ENCODE measurements around the gene CYSTM1. TPM values are rescaled to one million over a fixed set of nuclear protein-coding genes. Genes with fewer than 3 reads are reported as not detected.

Gene CYSTM1
- total RNA-seq, 1 donor from 2014 or later = 28.1 TPM

DNA sequence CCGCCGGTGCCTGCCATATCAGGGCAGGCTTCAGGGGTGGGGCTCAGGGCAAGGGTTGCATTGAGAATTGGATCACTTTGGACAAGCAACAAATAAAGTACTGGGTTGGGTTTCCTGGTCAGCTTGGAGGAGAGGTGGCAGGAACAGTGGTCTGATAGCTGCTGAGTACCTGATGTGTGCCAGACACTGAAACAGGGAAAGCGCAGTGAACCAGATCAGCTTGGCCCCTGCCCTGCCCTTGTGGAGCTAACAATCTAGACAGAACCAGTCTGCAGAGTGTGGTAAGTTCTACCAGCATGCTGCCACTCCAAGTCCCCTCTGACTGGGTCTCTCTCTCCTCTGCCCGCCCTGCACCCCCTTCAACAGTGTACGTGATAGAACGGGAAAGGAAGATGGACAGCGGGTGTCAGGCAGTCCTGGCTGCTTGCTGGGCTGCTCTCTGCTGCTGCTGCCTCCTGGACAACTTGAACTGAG is 53.4 kb downstream of the CYSTM1 start:
- Mint-ChIP-seq H3K36me3 (ENCODE audit: insufficient read depth) (peaks cover 1% of the 10 kb centered on the region), H3K27me3 (no peaks in the 10 kb centered on the region), H3K9me3 (ENCODE audit: low read depth) (no peaks in the 10 kb centered on the region), H3K4me1 (ENCODE audit: low read depth) (no peaks in the 10 kb centered on the region), H3K4me3 (ENCODE audit: low read depth) (no peak overlapping the region), H3K27ac (no peak overlapping the region)
- no peak for TF ChIP-seq CTCF (IDR thresholded peaks at IDR 0.05; ENCODE audit: unreplicated experiment)
- no peak for DNase-seq (ENCODE audit: low spot score, unreplicated experiment)

- no peaks in the 10 kb centered on the region for H3K27me3 Mint-ChIP-seq
- no peak for DNase-seq (ENCODE audit: low spot score, unreplicated experiment)
- H3K27ac Mint-ChIP-seq = no peak overlapping the region
- no peaks in the 10 kb centered on the region for H3K9me3 Mint-ChIP-seq (ENCODE audit: low read depth)
- peaks cover 1% of the 10 kb centered on the region for H3K36me3 Mint-ChIP-seq (ENCODE audit: insufficient read depth)
- H3K4me1 Mint-ChIP-seq (ENCODE audit: low read depth) = no peaks in the 10 kb centered on the region
- no peak overlapping the region for H3K4me3 Mint-ChIP-seq (ENCODE audit: low read depth)
- no peak for TF ChIP-seq CTCF (IDR thresholded peaks at IDR 0.05; ENCODE audit: unreplicated experiment)
These were observed 55.4 kb downstream of the CYSTM1 start for GRCh38 chr5:140230373-140230772.

- no peaks in the 10 kb centered on the region for H3K9me3 Mint-ChIP-seq (ENCODE audit: low read depth)
- no peaks in the 10 kb centered on the region for H3K4me1 Mint-ChIP-seq (ENCODE audit: low read depth)
- peaks cover 1% of the 10 kb centered on the region for H3K36me3 Mint-ChIP-seq (ENCODE audit: insufficient read depth)
- H3K27me3 Mint-ChIP-seq = no peaks in the 10 kb centered on the region
- no peak overlapping the region for H3K4me3 Mint-ChIP-seq (ENCODE audit: low read depth)
- no peak overlapping the region for H3K27ac Mint-ChIP-seq
- no peak for DNase-seq (ENCODE audit: low spot score, unreplicated experiment)
- TF ChIP-seq CTCF (IDR thresholded peaks at IDR 0.05; ENCODE audit: unreplicated experiment) = no peak
These were observed 57.7 kb downstream of the CYSTM1 start for GRCh38 chr5:140232731-140233130.

- Mint-ChIP-seq H3K4me3 (ENCODE audit: low read depth) (no peak overlapping the region), H3K4me1 (ENCODE audit: low read depth) (no peaks in the 10 kb centered on the region), H3K27me3 (no peaks in the 10 kb centered on the region), H3K9me3 (ENCODE audit: low read depth) (no peaks in the 10 kb centered on the region), H3K27ac (no peak overlapping the region), H3K36me3 (ENCODE audit: insufficient read depth) (peaks cover 1% of the 10 kb centered on the region)
- no peak for DNase-seq (ENCODE audit: low spot score, unreplicated experiment)
- TF ChIP-seq CTCF (IDR thresholded peaks at IDR 0.05; ENCODE audit: unreplicated experiment) = no peak
These were observed 59.5 kb downstream of the CYSTM1 start for GRCh38 chr5:140234377-140234989.

DNA sequence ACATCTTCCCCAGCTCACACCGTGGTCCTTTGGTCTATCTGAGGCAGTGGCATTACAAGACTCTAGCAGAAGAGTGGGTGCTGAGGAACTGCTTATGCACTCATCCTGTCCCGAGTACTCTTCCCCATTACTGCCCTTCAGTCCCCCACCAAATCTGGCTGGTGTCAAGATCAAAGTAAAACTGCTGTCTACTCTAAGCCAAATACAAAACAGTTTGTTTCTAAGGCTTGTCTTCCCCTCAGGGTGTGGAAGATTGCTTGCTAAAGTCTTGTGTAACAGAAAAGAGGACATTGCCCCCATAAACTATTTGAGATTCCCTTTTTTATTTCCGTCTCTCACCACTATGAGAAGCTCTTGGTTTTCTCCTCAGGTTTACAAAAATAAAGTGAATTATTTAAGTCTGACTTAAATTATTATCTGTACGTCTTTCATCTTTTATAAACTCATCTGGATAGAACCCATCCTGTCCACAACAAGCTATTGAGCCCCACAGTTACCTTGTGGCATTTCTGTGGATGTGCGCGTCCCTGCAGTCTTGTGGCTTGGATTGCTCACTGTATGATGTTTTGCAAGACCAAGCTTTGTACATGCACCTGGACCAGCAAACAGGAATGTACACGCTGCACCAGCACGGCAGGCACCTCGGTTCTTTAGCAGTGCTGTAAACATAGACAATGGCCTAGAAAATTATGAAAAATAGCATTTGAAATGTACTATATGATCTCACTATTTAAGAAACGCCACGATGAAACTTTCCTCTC is 61.0 kb downstream of the CYSTM1 start:
- Mint-ChIP-seq H3K4me1 (ENCODE audit: low read depth) (peaks cover 4% of the 10 kb centered on the region), H3K9me3 (ENCODE audit: low read depth) (no peaks in the 10 kb centered on the region), H3K27me3 (no peaks in the 10 kb centered on the region), H3K27ac (no peak overlapping the region), H3K4me3 (ENCODE audit: low read depth) (no peak overlapping the region), H3K36me3 (ENCODE audit: insufficient read depth) (peaks cover 1% of the 10 kb centered on the region)
- no peak for DNase-seq (ENCODE audit: low spot score, unreplicated experiment)
- TF ChIP-seq CTCF (IDR thresholded peaks at IDR 0.05; ENCODE audit: unreplicated experiment) = no peak

Data from progenitor cell of endocrine pancreas (in vitro differentiated cells).